Gastrocnemius medialis (tissue), 4 donors: ENCODE results near the gene SPOPL.
"Not testable (repeated sequence)": the region's sequence is repeated elsewhere in the genome, so short reads cannot be mapped to it uniquely, and the experiment has no call there.

Experiments
- POLR2A ChIP-seq, 2 donors: fragments of 450-650 bp; IDR thresholded peaks; one replicate each; pipeline ENCODE4 v1.6.1; 2017; ENCODE audit warnings: antibody characterized with exemption in 2 of 2, mild to moderate bottlenecking in 2 of 2, moderate library complexity in 2 of 2
- TF ChIP-seq, protein P1 (sequence below), 5 experiments: fragments of 450-650 bp in 3 of 5; fragments of 200-600 bp in 2 of 5; sonication (generic) in 2 of 5; IDR thresholded peaks in 4 of 5; conservative IDR thresholded peaks in 1 of 5; 1 replicate in 4 of 5; 2 replicates in 1 of 5; pipeline ENCODE4 v1.5.1; 2016 to 2019; ENCODE audit warnings: antibody characterized with exemption in 5 of 5, mild to moderate bottlenecking in 3 of 5, moderate library complexity in 3 of 5

DNA sequence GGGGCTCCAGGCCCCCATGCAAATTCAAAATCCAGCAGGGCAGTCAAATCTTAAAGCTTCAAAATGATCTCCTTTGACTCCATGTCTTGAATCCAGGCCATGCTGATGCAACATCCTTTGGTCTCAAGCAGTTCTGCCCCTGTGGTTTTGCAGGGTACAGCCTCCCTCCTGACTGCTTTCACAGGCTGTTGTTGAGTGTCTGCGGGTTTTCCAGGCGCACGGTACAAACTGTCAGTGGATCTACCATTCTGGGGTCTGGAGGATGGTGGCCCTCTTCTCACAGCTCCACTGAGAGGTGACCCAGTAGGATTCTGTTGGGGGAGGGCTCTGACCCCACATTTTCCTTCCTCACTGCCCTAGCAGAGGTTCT lies 22.1 kb downstream of the SPOPL start:
- TF ChIP-seq, protein P1, sequence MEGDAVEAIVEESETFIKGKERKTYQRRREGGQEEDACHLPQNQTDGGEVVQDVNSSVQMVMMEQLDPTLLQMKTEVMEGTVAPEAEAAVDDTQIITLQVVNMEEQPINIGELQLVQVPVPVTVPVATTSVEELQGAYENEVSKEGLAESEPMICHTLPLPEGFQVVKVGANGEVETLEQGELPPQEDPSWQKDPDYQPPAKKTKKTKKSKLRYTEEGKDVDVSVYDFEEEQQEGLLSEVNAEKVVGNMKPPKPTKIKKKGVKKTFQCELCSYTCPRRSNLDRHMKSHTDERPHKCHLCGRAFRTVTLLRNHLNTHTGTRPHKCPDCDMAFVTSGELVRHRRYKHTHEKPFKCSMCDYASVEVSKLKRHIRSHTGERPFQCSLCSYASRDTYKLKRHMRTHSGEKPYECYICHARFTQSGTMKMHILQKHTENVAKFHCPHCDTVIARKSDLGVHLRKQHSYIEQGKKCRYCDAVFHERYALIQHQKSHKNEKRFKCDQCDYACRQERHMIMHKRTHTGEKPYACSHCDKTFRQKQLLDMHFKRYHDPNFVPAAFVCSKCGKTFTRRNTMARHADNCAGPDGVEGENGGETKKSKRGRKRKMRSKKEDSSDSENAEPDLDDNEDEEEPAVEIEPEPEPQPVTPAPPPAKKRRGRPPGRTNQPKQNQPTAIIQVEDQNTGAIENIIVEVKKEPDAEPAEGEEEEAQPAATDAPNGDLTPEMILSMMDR (IDR thresholded peaks at IDR 0.05 in 4 of 5, conservative IDR thresholded peaks at IDR 0.05 in 1 of 5) = not testable (repeated sequence)
- not testable (repeated sequence) for TF ChIP-seq POLR2A (IDR thresholded peaks at IDR 0.05)
